DND-41 (cell line): ENCODE measurements around the gene TAGAP.

Source experiments
- EZH2 ChIP-seq: IDR thresholded peaks from 3 replicates; pipeline ENCODE4 v1.6.1; 2012; ENCODE audit warnings: borderline replicate concordance, low read depth, mild to moderate bottlenecking, moderate library complexity, low read length, inconsistent platforms; ENCODE audit not compliant: severe bottlenecking
- TF ChIP-seq, protein P1 (sequence below): IDR thresholded peaks from 2 replicates; pipeline ENCODE4 v1.5.1; 2012; ENCODE audit warnings: borderline replicate concordance, low read length, moderate library complexity, mild to moderate bottlenecking; ENCODE audit not compliant: poor library complexity, severe bottlenecking; ENCODE audit errors: extremely low read depth

DNA sequence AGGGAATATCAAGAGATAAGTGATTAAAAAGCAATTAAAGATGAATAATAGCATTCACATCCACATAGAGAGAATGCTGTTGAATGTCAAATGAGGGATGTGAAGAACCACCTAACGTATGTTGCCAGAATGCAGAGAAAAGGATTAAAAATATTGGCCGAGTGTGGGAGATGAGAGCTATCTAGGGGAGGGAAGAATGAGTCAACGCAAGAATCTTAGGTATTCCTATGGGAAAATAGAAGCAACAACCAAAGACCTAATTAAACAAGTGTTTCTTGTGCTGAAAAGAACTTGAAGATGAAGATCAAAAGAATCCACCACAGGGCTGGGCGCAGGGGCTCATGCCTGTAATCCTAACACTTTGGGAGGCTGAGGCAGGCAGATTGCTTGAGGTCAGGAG lies 32.6 kb downstream of the TAGAP start:
- TF ChIP-seq, protein P1, sequence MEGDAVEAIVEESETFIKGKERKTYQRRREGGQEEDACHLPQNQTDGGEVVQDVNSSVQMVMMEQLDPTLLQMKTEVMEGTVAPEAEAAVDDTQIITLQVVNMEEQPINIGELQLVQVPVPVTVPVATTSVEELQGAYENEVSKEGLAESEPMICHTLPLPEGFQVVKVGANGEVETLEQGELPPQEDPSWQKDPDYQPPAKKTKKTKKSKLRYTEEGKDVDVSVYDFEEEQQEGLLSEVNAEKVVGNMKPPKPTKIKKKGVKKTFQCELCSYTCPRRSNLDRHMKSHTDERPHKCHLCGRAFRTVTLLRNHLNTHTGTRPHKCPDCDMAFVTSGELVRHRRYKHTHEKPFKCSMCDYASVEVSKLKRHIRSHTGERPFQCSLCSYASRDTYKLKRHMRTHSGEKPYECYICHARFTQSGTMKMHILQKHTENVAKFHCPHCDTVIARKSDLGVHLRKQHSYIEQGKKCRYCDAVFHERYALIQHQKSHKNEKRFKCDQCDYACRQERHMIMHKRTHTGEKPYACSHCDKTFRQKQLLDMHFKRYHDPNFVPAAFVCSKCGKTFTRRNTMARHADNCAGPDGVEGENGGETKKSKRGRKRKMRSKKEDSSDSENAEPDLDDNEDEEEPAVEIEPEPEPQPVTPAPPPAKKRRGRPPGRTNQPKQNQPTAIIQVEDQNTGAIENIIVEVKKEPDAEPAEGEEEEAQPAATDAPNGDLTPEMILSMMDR = no peak
- no peak for TF ChIP-seq EZH2
